ENCODE results near the gene SLC16A3.
A peak's percentile ranks its signal among the peaks of the same experiment; 100 is the strongest.

The SLC16A3 gene

GRCh38 chr17:82287868-82288801, 59.3 kb downstream of the SLC16A3 start:
- peak; percentile 89 to 96 for DNase-seq
